GM19023 (cell line): ENCODE results near the gene CCDC170.
"Not testable (repeated sequence)": the region's sequence is repeated elsewhere in the genome, so short reads cannot be mapped to it uniquely, and the experiment has no call there.

Experiments
- ATAC-seq: cut with Tn5 transposase; IDR thresholded peaks from one replicate; pipeline ENCODE4 v1.9.1; 2021; ENCODE audit warnings: mild to moderate bottlenecking, moderate library complexity; ENCODE audit not compliant: unreplicated experiment

CCDC170 gene

GRCh38 chr6:151493804-151494234 lies at the start of gene CCDC170:
CCDC170 (plus strand) TSS chr6:151494017; CDS start chr6:151494129, 112 bp downstream.
- no peak for ATAC-seq

- no peak for ATAC-seq
Observed at GRCh38 chr6:151445482-151445881, 48.3 kb upstream of the CCDC170 start.

GRCh38 chr6:151447237-151447636 lies 46.6 kb upstream of the CCDC170 start:
- ATAC-seq = no peak

- no peak for ATAC-seq
Observed at GRCh38 chr6:151448623-151449022, 45.2 kb upstream of the CCDC170 start.

GRCh38 chr6:151450928-151451327 lies 42.9 kb upstream of the CCDC170 start:
- ATAC-seq = not testable (repeated sequence)

GRCh38 chr6:151451417-151451949 lies 42.3 kb upstream of the CCDC170 start:
- ATAC-seq = peak; percentile 39

GRCh38 chr6:151451950-151452749 lies 41.7 kb upstream of the CCDC170 start, which contains the start of gene RMND1:
RMND1 (minus strand) TSS chr6:151452126; CDS start chr6:151445811, 6,315 bp downstream.
- peak; percentile 97 for ATAC-seq

- no peak for ATAC-seq
Observed at GRCh38 chr6:151452750-151453427, 40.9 kb upstream of the CCDC170 start.

GRCh38 chr6:151455751-151456398 lies 37.9 kb upstream of the CCDC170 start:
- ATAC-seq = not testable (repeated sequence)

- no peak for ATAC-seq
Observed at GRCh38 chr6:151461673-151462072, 32.1 kb upstream of the CCDC170 start.

- no peak for ATAC-seq
Observed at GRCh38 chr6:151464702-151465101, 29.1 kb upstream of the CCDC170 start.

- no peak for ATAC-seq
Observed at GRCh38 chr6:151475653-151476523, 17.9 kb upstream of the CCDC170 start.

GRCh38 chr6:151477726-151478125 lies 16.1 kb upstream of the CCDC170 start:
- no peak for ATAC-seq

GRCh38 chr6:151478670-151479069 lies 15.1 kb upstream of the CCDC170 start:
- ATAC-seq = no peak

- no peak for ATAC-seq
Observed at GRCh38 chr6:151481786-151482185, 12.0 kb upstream of the CCDC170 start.

- ATAC-seq = no peak
Observed at GRCh38 chr6:151482290-151482689, 11.5 kb upstream of the CCDC170 start.

GRCh38 chr6:151483994-151484393 lies 9.8 kb upstream of the CCDC170 start:
- ATAC-seq = no peak

GRCh38 chr6:151488226-151488625 lies 5.6 kb upstream of the CCDC170 start:
- no peak for ATAC-seq

GRCh38 chr6:151490996-151491395 lies 2.8 kb upstream of the CCDC170 start:
- ATAC-seq = no peak

GRCh38 chr6:151493161-151493803 lies 535 bp upstream of the CCDC170 start:
- no peak for ATAC-seq
